GM10266 (cell line): ENCODE measurements around the gene AGBL4.
"Not testable (repeated sequence)": the region's sequence is repeated elsewhere in the genome, so short reads cannot be mapped to it uniquely, and the experiment has no call there.

Experiments used
- DNase-seq: peaks from one replicate; pipeline ENCODE4 v3.0.0; 2012; ENCODE audit errors: extremely low spot score
- TF ChIP-seq, protein P1 (sequence below): IDR thresholded peaks from 2 replicates; pipeline ENCODE4 v1.5.1; 2012; ENCODE audit warnings: mild to moderate bottlenecking, low read depth; ENCODE audit not compliant: control insufficient read depth, insufficient read depth; ENCODE audit errors: missing control alignments

The AGBL4 gene

GRCh38 chr1:49016030-49016977 lies 1007.5 kb downstream of the AGBL4 start:
- TF ChIP-seq, protein P1, sequence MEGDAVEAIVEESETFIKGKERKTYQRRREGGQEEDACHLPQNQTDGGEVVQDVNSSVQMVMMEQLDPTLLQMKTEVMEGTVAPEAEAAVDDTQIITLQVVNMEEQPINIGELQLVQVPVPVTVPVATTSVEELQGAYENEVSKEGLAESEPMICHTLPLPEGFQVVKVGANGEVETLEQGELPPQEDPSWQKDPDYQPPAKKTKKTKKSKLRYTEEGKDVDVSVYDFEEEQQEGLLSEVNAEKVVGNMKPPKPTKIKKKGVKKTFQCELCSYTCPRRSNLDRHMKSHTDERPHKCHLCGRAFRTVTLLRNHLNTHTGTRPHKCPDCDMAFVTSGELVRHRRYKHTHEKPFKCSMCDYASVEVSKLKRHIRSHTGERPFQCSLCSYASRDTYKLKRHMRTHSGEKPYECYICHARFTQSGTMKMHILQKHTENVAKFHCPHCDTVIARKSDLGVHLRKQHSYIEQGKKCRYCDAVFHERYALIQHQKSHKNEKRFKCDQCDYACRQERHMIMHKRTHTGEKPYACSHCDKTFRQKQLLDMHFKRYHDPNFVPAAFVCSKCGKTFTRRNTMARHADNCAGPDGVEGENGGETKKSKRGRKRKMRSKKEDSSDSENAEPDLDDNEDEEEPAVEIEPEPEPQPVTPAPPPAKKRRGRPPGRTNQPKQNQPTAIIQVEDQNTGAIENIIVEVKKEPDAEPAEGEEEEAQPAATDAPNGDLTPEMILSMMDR: no peak
- no peak for DNase-seq

DNA sequence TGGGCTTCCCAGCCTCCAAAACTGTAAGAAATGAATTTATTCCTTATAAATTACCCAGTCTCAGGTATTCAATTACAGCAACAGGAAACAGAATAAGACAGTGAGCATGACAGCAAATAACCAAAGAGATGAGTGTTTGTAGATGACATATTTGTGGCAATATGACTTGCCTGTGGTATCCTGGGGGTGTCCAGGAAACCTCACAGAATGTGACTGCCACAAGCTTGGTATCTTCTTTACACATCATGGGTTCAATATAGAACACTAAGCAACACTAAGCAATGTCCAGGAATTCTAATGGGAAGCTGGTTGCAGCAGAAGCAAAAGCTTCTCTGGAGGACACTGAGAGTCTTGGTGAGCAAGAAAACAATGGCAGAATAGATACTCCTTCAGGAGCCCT lies 1010.7 kb downstream of the AGBL4 start:
- DNase-seq: no peak

GRCh38 chr1:49002981-49003380 lies 1020.8 kb downstream of the AGBL4 start:
- not testable (repeated sequence) for DNase-seq

More for the DNA sequence above, 1010.7 kb downstream of the AGBL4 start:
- TF ChIP-seq, protein P1: no peak

DNA sequence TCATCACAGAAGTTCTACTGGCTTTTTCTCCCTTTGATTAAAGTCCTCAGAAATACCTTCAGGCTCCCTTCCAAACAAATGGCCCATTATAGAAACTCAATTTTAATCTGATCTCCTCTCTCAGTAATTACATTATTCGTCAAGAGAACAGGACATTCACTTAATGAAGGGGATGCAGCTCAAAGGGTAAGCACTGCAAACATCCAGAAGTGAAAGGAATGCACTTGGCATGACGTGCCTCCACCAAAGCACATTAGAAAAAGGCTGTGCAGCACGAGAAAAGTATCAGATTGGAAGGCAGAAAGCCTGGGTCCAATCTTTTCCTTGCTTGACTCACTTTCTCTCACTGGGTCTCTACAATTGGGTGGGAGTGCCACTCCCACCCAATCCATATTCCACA lies 1024.4 kb downstream of the AGBL4 start:
- TF ChIP-seq, protein P1: no peak
- no peak for DNase-seq

GRCh38 chr1:48996311-48996710 lies 1027.4 kb downstream of the AGBL4 start:
- DNase-seq: no peak
- TF ChIP-seq, protein P1: no peak

- TF ChIP-seq, protein P1: no peak
These were observed 1035.0 kb downstream of the AGBL4 start for GRCh38 chr1:48988633-48989197.

GRCh38 chr1:48979940-48980339 lies 1043.8 kb downstream of the AGBL4 start:
- no peak for DNase-seq
- TF ChIP-seq, protein P1: no peak

More at GRCh38 chr1:48988633-48989197, 1035.0 kb downstream of the AGBL4 start:
- DNase-seq: no peak

GRCh38 chr1:48978413-48978812 lies 1045.3 kb downstream of the AGBL4 start:
- DNase-seq: no peak
- TF ChIP-seq, protein P1: no peak
